HL-60 (cell line): ENCODE results near the gene SLAMF9.

ENCODE experiments used
- DNase-seq, 2 experiments: peaks; one replicate each; pipeline ENCODE4 v3.0.0-alpha.2; 2010 to 2020; ENCODE audit warnings: low read depth in 1 of 2, low spot score in 1 of 2
- H3K27ac ChIP-seq: fragments of 250-450 bp; sonication (Bioruptor Pico); replicated peaks from 2 replicates; pipeline ENCODE4 v1.5.1; 2020; ENCODE audit warnings: mild to moderate bottlenecking, moderate library complexity
- H3K27me3 ChIP-seq: fragments of 250-450 bp; sonication (Bioruptor Pico); 2 replicates; pipeline ENCODE4 v1.5.1; 2021; ENCODE audit warnings: mild to moderate bottlenecking, moderate library complexity; ENCODE audit not compliant: insufficient read depth, poor library complexity, severe bottlenecking
- H3K4me3 ChIP-seq: replicated peaks from 2 replicates; pipeline ENCODE4 v1.5.1; 2011; ENCODE audit warnings: mild to moderate bottlenecking, control low read depth, low read length; ENCODE audit not compliant: insufficient read depth
- CTCF ChIP-seq: IDR thresholded peaks from one replicate; pipeline ENCODE4 v1.5.1; 2011; ENCODE audit warnings: low read length, control low read depth, inconsistent platforms; ENCODE audit not compliant: insufficient read depth
- GABPA ChIP-seq: IDR thresholded peaks from 2 replicates; pipeline ENCODE4 v1.6.1; 2012; ENCODE audit warnings: low read depth
- POLR2AphosphoS5 ChIP-seq: IDR thresholded peaks from 2 replicates; pipeline ENCODE4 v1.6.1; 2012; ENCODE audit warnings: low read depth
- REST ChIP-seq: IDR thresholded peaks from 2 replicates; pipeline ENCODE4 v1.6.1; 2012; ENCODE audit warnings: low read depth; ENCODE audit not compliant: insufficient replicate concordance
- SPI1 ChIP-seq: IDR thresholded peaks from 2 replicates; pipeline ENCODE4 v1.6.1; 2012; ENCODE audit warnings: low read depth, mild to moderate bottlenecking, borderline replicate concordance

SLAMF9 gene

GRCh38 chr1:159917533-159918351 is 36.3 kb downstream of the SLAMF9 start:
- TF ChIP-seq SPI1 (no peak), GABPA (no peak), POLR2AphosphoS5 (peak; percentile 90), CTCF (no peak), REST (no peak)
- Histone ChIP-seq H3K27me3 (no peaks in the 10 kb centered on the region), H3K27ac (peak overlapping the region; percentile 44), H3K4me3 (no peak overlapping the region)
- peak in 1 of 2 experiments; percentile 65 for DNase-seq

- no peak for TF ChIP-seq REST
- TF ChIP-seq POLR2AphosphoS5, result peak; percentile 41; the same call in 1 of the 2 replicates
- no peak for DNase-seq
- Histone ChIP-seq H3K27ac (peak overlapping the region; percentile 4), H3K27me3 (no peaks in the 10 kb centered on the region), H3K4me3 (no peak overlapping the region)
Observed at GRCh38 chr1:159916242-159917051, 37.6 kb downstream of the SLAMF9 start.

- Histone ChIP-seq H3K4me3 (no peak overlapping the region), H3K27ac (no peak overlapping the region; the same call in 1 of the 2 replicates), H3K27me3 (no peaks in the 10 kb centered on the region)
- no peak for DNase-seq
- TF ChIP-seq POLR2AphosphoS5 (no peak; the same call in 1 of the 2 replicates), CTCF (no peak), GABPA (no peak), SPI1 (no peak), REST (no peak)
Observed at GRCh38 chr1:159915571-159916241, 38.3 kb downstream of the SLAMF9 start.
